SU-DHL-6 (cell line): ENCODE measurements around the gene SF3B2.

Experiments used
- H2AFZ ChIP-seq: fragments of 200-600 bp; sonication (generic); 2 replicates; pipeline ENCODE4 v1.6.1; 2014; ENCODE audit warnings: low read depth, mild to moderate bottlenecking, moderate library complexity, mixed read lengths, antibody characterized with exemption, low read length; ENCODE audit not compliant: severe bottlenecking
- H3F3A ChIP-seq: fragments of 200-600 bp; shearing (Covaris generic); 2 replicates; pipeline ENCODE4 v1.6.0; 2016; ENCODE audit warnings: antibody characterized with exemption, mild to moderate bottlenecking; ENCODE audit not compliant: insufficient read depth
- H3K27ac ChIP-seq: fragments of 200-600 bp; sonication (generic); 2 replicates; pipeline ENCODE4 v1.5.1; 2016; ENCODE audit warnings: low read depth, mild to moderate bottlenecking, low read length, moderate library complexity, mixed read lengths
- H3K27me3 ChIP-seq: fragments of 200-600 bp; sonication (generic), shearing (Covaris generic); 2 replicates; pipeline ENCODE4 v1.6.0; 2014; ENCODE audit warnings: mild to moderate bottlenecking, low read length
- H3K36me3 ChIP-seq: fragments of 200-600 bp; sonication (generic); 2 replicates; pipeline ENCODE4 v1.6.1; 2014; ENCODE audit warnings: mild to moderate bottlenecking, low read length, mixed read lengths
- H3K4me2 ChIP-seq: fragments of 300-600, 200-600 bp; shearing (Covaris generic), sonication (generic); 2 replicates; pipeline ENCODE4 v1.6.0; 2014; ENCODE audit warnings: low read length, low read depth, mild to moderate bottlenecking; ENCODE audit not compliant: poor library complexity, severe bottlenecking
- H3K4me3 ChIP-seq: fragments of 200-600 bp; sonication (generic); 2 replicates; pipeline ENCODE4 v1.5.1; 2014; ENCODE audit warnings: antibody characterized with exemption, low read length, mild to moderate bottlenecking, mixed read lengths; ENCODE audit not compliant: insufficient read depth, poor library complexity, severe bottlenecking
- H3K79me2 ChIP-seq: fragments of 200-600 bp; sonication (generic); 2 replicates; pipeline ENCODE4 v1.6.1; 2014; ENCODE audit warnings: mild to moderate bottlenecking, low read length, moderate library complexity; ENCODE audit not compliant: insufficient read depth
- H3K9ac ChIP-seq: fragments of 200-600 bp; sonication (generic); 2 replicates; pipeline ENCODE4 v1.7.0; 2014; ENCODE audit warnings: mild to moderate bottlenecking, low read length
- H3K9me2 ChIP-seq: fragments of 200-600 bp; sonication (generic); replicated peaks from 2 replicates; pipeline ENCODE4 v1.6.1; 2014; ENCODE audit warnings: low read length; ENCODE audit not compliant: insufficient read depth
- H3K9me3 ChIP-seq: fragments of 200-600 bp; sonication (generic); 2 replicates; pipeline ENCODE4 v1.6.1; 2014; ENCODE audit warnings: low read length, mixed read lengths; ENCODE audit not compliant: insufficient read depth
- H4K20me1 ChIP-seq: fragments of 200-600 bp; sonication (generic); 2 replicates; pipeline ENCODE4 v1.6.1; 2014; ENCODE audit warnings: low read depth, mild to moderate bottlenecking, antibody characterized with exemption, low read length, moderate library complexity, mixed read lengths
- CTCF ChIP-seq: fragments of 200-600 bp; sonication (generic); IDR thresholded peaks from one replicate; pipeline ENCODE4 v1.5.1; 2017; ENCODE audit warnings: antibody characterized with exemption, mild to moderate bottlenecking, low read length, moderate library complexity; ENCODE audit not compliant: insufficient read depth, poor library complexity, severe bottlenecking
- EZH2phosphoT487 ChIP-seq: fragments of 200-600 bp; sonication (generic), shearing (Covaris generic); conservative IDR thresholded peaks from 2 replicates; pipeline ENCODE4 v1.6.1; 2018; ENCODE audit warnings: mild to moderate bottlenecking, antibody characterized with exemption, low read length, moderate library complexity, mixed read lengths

SF3B2 gene

GRCh38 chr11:66106786-66107599 lies 54.8 kb downstream of the SF3B2 start:
- Histone ChIP-seq H3F3A (no peaks in the 10 kb centered on the region), H3K27me3 (no peaks in the 10 kb centered on the region), H3K36me3 (no peaks in the 10 kb centered on the region), H3K27ac (no peak overlapping the region), H3K4me3 (no peak overlapping the region), H3K9ac (no peak overlapping the region), H3K79me2 (no peaks in the 10 kb centered on the region), H3K9me2 (no peaks in the 10 kb centered on the region), H2AFZ (no peak overlapping the region), H3K4me2 (no peak overlapping the region), H4K20me1 (no peaks in the 10 kb centered on the region), H3K9me3 (no peaks in the 10 kb centered on the region)
- no peak for TF ChIP-seq EZH2phosphoT487
- no peak for TF ChIP-seq CTCF

GRCh38 chr11:66107600-66108510 lies 55.7 kb downstream of the SF3B2 start:
- no peak overlapping the region for H3K4me3 ChIP-seq
- no peak for TF ChIP-seq EZH2phosphoT487
- no peak for TF ChIP-seq CTCF
- H3K79me2 ChIP-seq = no peaks in the 10 kb centered on the region
- no peak overlapping the region for H2AFZ ChIP-seq
- H3K9me3 ChIP-seq = no peaks in the 10 kb centered on the region
- no peaks in the 10 kb centered on the region for H4K20me1 ChIP-seq
- no peaks in the 10 kb centered on the region for H3K9me2 ChIP-seq
- no peaks in the 10 kb centered on the region for H3K27me3 ChIP-seq
- H3K36me3 ChIP-seq = no peaks in the 10 kb centered on the region
- H3K9ac ChIP-seq = no peak overlapping the region
- H3F3A ChIP-seq = no peaks in the 10 kb centered on the region
- H3K4me2 ChIP-seq = no peak overlapping the region
- H3K27ac ChIP-seq = no peak overlapping the region

- no peak overlapping the region for H3K27ac ChIP-seq
- no peaks in the 10 kb centered on the region for H4K20me1 ChIP-seq
- no peaks in the 10 kb centered on the region for H3K79me2 ChIP-seq
- no peak overlapping the region for H3K4me3 ChIP-seq
- no peaks in the 10 kb centered on the region for H3K36me3 ChIP-seq
- no peaks in the 10 kb centered on the region for H3K27me3 ChIP-seq
- H2AFZ ChIP-seq = no peak overlapping the region
- no peaks in the 10 kb centered on the region for H3K9me2 ChIP-seq
- TF ChIP-seq CTCF (no peak), EZH2phosphoT487 (no peak)
- H3F3A ChIP-seq = no peaks in the 10 kb centered on the region
- no peak overlapping the region for H3K4me2 ChIP-seq
- no peak overlapping the region for H3K9ac ChIP-seq
- H3K9me3 ChIP-seq = no peaks in the 10 kb centered on the region
Observed at GRCh38 chr11:66109294-66109693, 57.1 kb downstream of the SF3B2 start.
